HUES48 (cell line): ENCODE measurements around the gene RNF32.

Source experiments
- H3K27ac ChIP-seq: one replicate; pipeline ENCODE4 v1.7.0; 2013; ENCODE audit warnings: low read depth, low read length, inconsistent platforms
- H3K27me3 ChIP-seq: 2 replicates; pipeline ENCODE4 v1.6.1; 2013; ENCODE audit warnings: mild to moderate bottlenecking, low read length; ENCODE audit not compliant: control insufficient read depth, insufficient read depth
- H3K36me3 ChIP-seq: 2 replicates; pipeline ENCODE4 v1.6.1; 2013; ENCODE audit warnings: low read length; ENCODE audit not compliant: control insufficient read depth, insufficient read depth
- H3K4me1 ChIP-seq: 2 replicates; pipeline ENCODE4 v1.6.1; 2013; ENCODE audit warnings: mild to moderate bottlenecking, low read length; ENCODE audit not compliant: control insufficient read depth, insufficient read depth
- H3K4me3 ChIP-seq: 2 replicates; pipeline ENCODE4 v1.5.1; 2013; ENCODE audit warnings: mild to moderate bottlenecking, low read depth, low read length
- H3K9ac ChIP-seq: 2 replicates; pipeline ENCODE4 v1.6.1; 2013; ENCODE audit warnings: mild to moderate bottlenecking, low read depth, low read length, moderate library complexity
- H3K9me3 ChIP-seq: 2 replicates; pipeline ENCODE4 v1.6.1; 2013; ENCODE audit warnings: low read length; ENCODE audit not compliant: control insufficient read depth, insufficient read depth

The RNF32 gene

DNA sequence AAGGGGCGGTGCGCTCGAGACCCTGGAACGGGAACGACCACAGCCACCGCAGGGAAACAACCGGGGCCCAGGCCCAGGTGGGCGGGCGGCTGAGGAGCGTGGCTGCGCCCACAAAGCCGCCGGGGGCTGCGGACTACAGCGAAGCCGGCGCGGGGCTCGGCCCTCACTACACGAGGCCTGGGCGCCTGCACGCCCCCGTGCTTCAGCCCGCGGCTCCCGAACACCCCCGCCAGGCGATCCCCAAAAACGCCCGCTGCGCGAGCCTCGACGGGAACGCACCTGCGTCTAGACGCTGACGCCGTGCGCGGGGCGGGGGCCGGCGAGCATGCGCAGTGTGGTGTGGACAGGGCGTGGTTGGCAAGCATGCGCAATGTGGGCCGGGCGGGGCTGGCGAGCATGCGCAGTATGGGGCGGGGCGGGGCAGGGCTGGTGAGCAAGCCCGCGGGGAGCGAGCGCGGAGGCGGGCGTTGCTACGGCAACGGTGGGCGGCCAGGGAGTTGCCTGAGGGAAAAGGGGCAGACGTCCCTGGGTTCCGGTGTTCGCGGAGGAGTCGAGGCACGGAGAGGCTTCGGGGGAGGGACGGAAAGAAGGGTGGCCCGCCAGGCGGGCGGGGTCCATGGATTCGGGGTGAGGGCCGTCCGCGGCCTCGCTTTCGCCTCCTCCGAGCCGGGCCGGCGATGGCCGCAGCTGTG lies at the start of gene RNF32:
Gene RNF32, plus strand, starts transcription at position 518 of the 692 bp plus-strand sequence. CDS start 3,104 bp downstream, outside the sequence.
- Histone ChIP-seq H3K27ac (peak within 1 kb of the TSS; percentile 76), H3K9ac (peak within 1 kb of the TSS; percentile 74), H3K4me3 (peak within 1 kb of the TSS; percentile 75), H3K9me3 (no peaks in the 10 kb centered on the region), H3K27me3 (peaks cover 11% of the 10 kb centered on the region), H3K36me3 (no peaks in the 10 kb centered on the region), H3K4me1 (0 out of 2 replicates have a peak, but pooled peaks cover 6% of the 10 kb centered on the region)

DNA sequence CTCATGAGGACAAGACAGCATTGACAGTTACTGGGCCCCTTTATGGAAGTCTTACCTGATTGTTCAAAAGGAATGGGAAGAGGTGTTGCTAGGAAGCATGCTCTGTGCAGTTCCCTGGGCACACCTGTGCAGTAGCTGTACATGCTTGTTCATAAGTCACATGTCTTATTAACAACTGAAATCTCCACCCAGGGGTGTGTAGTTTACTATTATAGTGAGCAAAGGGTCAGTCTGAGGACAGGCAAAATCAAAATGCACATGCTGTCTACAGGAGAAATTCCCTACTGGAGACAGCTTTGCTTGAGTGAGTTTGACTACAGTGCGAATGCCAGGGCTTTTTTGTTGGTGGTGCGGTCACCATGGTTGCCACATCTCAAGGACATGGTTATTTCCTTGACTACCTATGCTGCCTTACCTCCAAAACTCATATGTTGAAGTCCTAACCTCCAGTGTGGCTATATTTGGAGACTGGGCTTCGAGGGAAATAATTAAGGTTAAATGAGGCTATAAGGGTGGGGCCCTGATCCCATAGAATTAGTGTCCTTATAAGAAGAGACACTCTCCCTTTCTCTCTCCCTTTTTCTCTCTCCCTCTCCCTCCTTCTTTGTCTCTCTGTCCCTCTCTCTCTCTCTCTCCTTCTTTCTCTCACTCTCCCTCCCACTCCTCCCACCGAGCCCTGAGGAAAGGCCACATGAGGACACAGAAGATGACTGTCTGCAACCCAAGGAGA lies 48.3 kb upstream of the RNF32 start:
- Histone ChIP-seq H3K4me1 (no peaks in the 10 kb centered on the region), H3K9ac (no peak overlapping the region), H3K4me3 (no peak overlapping the region), H3K36me3 (no peaks in the 10 kb centered on the region), H3K27ac (no peak overlapping the region), H3K9me3 (no peaks in the 10 kb centered on the region), H3K27me3 (peaks cover 6% of the 10 kb centered on the region)

DNA sequence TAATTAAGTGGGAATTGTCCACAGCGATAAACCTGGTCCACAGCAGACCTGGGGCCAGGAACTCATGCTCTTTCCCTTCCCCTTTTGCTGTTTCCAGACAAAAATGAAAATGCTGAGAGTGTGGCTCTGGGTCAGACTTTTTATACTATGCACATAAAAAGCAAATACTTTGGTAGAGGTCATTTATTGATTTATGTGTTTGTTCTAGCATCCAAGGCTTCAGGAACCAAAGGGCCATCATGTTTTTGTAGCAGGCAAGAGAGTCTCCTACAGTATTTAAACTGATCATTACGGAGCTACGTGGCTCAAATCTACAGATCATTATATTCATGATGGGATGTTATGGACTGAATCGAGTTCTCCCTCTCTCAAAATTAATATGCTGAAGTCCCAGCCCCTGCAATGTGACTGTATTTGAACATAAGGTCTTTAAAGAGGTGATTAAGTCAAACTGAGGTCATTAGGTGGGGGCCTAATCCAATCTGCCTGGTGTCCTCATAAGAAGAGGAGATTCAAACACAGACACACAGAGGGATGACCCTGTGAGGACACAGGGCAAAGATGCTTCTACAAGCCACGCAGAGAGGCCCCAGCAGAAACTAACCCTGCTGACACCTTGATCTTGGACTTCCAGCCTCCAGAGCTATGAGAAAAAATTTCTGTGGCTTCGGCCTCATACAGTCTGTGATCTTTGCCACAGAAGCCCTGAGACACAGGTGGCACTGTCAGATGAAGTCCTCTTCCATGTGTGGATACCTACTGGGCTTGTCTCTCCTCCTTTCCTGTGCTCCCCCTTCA lies 46.1 kb upstream of the RNF32 start:
- Histone ChIP-seq H3K27ac (no peak overlapping the region), H3K36me3 (no peaks in the 10 kb centered on the region), H3K27me3 (no peaks in the 10 kb centered on the region)

DNA sequence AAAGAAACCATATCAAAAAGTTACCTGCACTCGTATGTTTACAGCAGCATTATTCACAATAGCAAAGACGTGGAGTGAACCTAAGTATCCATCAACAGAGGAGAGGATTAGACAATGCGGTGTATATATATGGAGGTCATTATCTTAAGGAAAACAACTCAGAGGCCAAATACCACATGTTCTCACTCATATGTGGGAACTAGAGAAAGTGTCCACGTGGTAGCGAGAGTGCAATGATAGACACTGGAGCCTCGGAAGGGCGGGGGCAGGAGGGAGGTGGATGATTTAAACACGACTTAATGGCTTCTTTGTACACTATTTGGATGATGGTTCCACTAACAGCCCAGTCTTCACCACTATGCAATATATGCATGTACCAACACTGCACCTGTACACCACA lies 40.1 kb upstream of the RNF32 start:
- Histone ChIP-seq H3K27me3 (no peaks in the 10 kb centered on the region), H3K36me3 (no peaks in the 10 kb centered on the region), H3K9me3 (no peaks in the 10 kb centered on the region), H3K4me1 (0 out of 2 replicates have a peak, but pooled peaks cover 2% of the 10 kb centered on the region), H3K9ac (no peak overlapping the region), H3K27ac (no peak overlapping the region), H3K4me3 (no peak overlapping the region)

More for the DNA sequence above, 46.1 kb upstream of the RNF32 start:
- no peaks in the 10 kb centered on the region for H3K4me1 ChIP-seq
- no peaks in the 10 kb centered on the region for H3K9me3 ChIP-seq
- no peak overlapping the region for H3K4me3 ChIP-seq
- no peak overlapping the region for H3K9ac ChIP-seq

DNA sequence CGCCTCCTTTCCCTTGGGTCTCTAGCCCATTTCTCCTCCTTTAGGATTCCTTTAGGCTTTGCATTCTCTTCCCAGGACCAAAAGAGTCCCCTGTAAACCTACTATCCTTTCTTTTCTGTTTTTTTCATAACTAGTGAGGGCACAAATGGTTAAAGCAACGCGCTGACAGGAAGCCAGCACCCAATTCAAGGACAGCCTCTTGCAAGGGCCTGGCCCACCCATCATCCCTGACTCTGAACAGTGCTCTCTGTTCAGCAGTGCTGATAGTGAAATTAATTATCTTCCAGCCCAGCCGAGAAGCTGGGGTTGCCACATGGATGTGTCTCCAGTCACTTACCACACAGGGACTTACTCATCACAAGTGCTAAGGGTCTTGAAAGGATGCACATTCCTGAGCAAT lies 38.3 kb upstream of the RNF32 start:
- Histone ChIP-seq H3K4me3 (no peak overlapping the region), H3K27ac (peak overlapping the region; percentile 28), H3K27me3 (no peaks in the 10 kb centered on the region), H3K9me3 (no peaks in the 10 kb centered on the region), H3K36me3 (no peaks in the 10 kb centered on the region), H3K9ac (no peak overlapping the region), H3K4me1 (0 out of 2 replicates have a peak, but pooled peaks cover 2% of the 10 kb centered on the region)

DNA sequence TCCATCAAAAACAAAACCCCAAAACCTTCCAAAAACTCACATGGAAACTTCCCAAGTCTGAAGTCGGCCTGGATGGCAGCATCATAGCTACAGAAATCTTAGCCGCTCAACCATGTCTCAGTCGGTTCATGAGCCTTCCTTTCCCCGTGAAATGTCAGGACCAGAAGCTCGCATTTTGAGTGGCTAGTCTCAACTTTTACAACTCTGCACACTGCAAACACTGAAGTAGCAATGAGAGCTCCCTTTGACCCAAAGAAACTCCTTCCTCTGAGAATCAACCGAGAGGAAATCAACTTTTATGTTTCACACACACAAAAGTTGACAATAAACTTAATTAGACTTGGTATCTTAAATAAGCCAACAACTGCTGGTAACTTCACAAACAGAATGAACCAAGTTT lies 37.6 kb upstream of the RNF32 start:
- Histone ChIP-seq H3K27me3 (no peaks in the 10 kb centered on the region), H3K27ac (no peak overlapping the region), H3K4me1 (0 out of 2 replicates have a peak, but pooled peaks cover 2% of the 10 kb centered on the region), H3K9me3 (no peaks in the 10 kb centered on the region), H3K4me3 (no peak overlapping the region), H3K36me3 (no peaks in the 10 kb centered on the region), H3K9ac (no peak overlapping the region)

DNA sequence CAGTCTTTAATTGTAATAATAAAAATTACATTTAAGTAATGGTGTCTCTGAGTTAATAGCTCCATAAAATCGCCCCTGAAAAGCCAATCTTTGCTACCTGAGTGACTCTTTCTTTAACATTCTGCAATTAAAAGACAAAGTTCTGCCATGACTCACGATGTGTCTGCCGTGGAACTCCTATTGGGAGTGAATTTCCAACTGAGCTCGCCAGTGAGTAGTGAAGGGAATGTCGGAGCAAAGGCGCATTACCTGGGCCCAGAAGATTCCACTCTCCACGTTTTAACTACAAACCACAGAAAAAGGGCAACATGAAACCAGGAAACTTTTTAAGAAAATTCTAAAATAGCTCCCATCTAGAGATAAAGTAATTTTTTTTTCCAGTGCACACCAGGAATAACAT lies 36.9 kb upstream of the RNF32 start:
- no peak overlapping the region for H3K9ac ChIP-seq
- no peak overlapping the region for H3K4me3 ChIP-seq
- H3K27ac ChIP-seq = peak overlapping the region; percentile 59
- H3K36me3 ChIP-seq = no peaks in the 10 kb centered on the region
- 0 out of 2 replicates have a peak, but pooled peaks cover 2% of the 10 kb centered on the region for H3K4me1 ChIP-seq
- no peaks in the 10 kb centered on the region for H3K9me3 ChIP-seq
- H3K27me3 ChIP-seq = no peaks in the 10 kb centered on the region

DNA sequence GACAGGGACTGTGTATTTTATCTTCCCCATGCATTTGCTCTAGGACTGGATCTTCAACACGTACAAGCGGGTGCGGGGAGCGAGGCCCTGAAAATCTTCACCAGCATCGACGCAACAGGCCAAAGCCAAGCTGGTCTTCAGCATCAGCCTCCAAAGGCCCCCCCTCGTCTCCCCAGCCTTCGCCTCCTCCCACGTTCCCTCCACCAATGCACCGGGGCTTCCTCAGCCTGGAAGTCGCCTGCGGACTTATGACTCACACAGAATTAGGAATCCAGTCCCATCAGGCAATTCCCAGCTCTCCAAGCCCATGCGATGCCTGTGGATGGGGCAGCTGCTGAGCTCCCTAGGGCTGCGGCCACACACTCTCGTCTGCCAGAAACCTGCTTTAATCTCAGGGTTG lies 36.3 kb upstream of the RNF32 start:
- no peaks in the 10 kb centered on the region for H3K9me3 ChIP-seq
- no peak overlapping the region for H3K9ac ChIP-seq
- H3K36me3 ChIP-seq = no peaks in the 10 kb centered on the region
- 0 out of 2 replicates have a peak, but pooled peaks cover 2% of the 10 kb centered on the region for H3K4me1 ChIP-seq
- peak overlapping the region; percentile 59 for H3K27ac ChIP-seq
- no peaks in the 10 kb centered on the region for H3K27me3 ChIP-seq
- no peak overlapping the region for H3K4me3 ChIP-seq

DNA sequence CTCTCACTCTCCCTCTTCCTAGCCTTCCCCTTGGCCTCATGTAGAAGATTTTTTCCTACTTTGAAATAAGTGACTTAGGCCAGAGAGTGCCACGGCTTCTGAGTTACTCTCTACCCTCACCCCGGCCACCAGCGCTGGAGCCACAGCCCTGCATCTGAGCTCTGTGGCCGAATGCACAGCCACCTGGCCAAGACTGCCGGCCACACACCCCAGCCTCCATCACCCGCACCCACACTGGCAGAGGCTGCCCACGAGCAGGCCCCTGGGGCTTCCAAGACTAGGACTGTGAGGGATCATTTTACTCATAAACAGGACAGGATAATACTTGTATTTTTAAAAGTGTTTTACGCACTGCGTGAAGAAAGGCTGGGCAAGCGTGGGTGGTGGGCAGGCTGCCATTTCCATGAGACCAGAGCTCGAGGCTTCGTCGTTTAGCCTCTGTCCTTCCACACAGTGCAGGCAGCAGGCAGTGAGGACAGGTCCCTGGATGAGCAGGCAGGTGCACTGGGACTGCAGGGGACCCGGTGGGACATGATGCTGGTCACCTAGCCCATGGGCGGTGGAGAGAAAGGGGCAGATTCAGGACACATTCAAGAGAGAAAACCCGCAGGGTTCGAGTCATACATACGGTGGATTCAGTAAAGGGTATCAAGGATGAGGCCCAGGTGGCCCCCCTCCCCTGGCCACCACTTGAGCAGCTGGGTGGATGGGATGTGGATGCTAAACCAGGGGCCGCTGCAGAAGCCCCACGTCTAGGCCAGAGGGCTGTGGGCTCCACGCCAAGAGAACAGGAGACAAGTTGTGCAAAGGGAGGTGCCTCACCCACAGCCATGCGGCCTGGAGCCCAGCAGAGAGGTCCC lies 35.5 kb upstream of the RNF32 start:
- H3K4me1 ChIP-seq = 0 out of 2 replicates have a peak, but pooled peaks cover 2% of the 10 kb centered on the region
- H3K9ac ChIP-seq = no peak overlapping the region
- no peaks in the 10 kb centered on the region for H3K9me3 ChIP-seq
- no peaks in the 10 kb centered on the region for H3K36me3 ChIP-seq
- H3K27me3 ChIP-seq = no peaks in the 10 kb centered on the region
- H3K27ac ChIP-seq = peak overlapping the region; percentile 21
- H3K4me3 ChIP-seq = no peak overlapping the region

DNA sequence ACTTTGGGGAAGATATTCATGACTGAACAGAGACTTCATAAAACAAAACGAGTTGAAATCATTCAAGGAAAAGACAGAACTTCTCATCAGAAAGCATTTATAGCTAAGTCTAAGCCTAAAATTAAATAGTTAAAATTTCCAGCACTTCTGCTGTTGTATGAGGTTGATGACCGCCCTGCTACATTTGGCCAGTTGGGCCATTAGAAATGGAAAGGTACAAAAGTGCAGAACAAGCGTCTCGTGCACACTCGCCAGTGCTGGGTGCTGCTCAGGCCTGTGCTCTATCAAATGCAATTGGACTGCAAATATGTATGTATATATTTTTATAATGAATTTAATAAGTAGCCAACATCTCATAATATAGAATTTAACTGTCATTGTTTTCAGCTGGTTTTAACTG lies 34.4 kb upstream of the RNF32 start:
- H3K9ac ChIP-seq = no peak overlapping the region
- no peak overlapping the region for H3K27ac ChIP-seq
- H3K4me3 ChIP-seq = no peak overlapping the region
- no peaks in the 10 kb centered on the region for H3K36me3 ChIP-seq
- H3K27me3 ChIP-seq = no peaks in the 10 kb centered on the region
- no peaks in the 10 kb centered on the region for H3K9me3 ChIP-seq
- 0 out of 2 replicates have a peak, but pooled peaks cover 2% of the 10 kb centered on the region for H3K4me1 ChIP-seq
